HG02840 (cell line): ENCODE results near the gene NKPD1.
"Not testable (repeated sequence)": the region's sequence is repeated elsewhere in the genome, so short reads cannot be mapped to it uniquely, and the experiment has no call there.

Source experiments
- ATAC-seq: cut with Tn5 transposase; IDR thresholded peaks from one replicate; pipeline ENCODE4 v1.9.1; 2021; ENCODE audit warnings: mild to moderate bottlenecking, moderate library complexity, moderate number of reproducible peaks; ENCODE audit not compliant: unreplicated experiment, low FRiP score

The NKPD1 gene

DNA sequence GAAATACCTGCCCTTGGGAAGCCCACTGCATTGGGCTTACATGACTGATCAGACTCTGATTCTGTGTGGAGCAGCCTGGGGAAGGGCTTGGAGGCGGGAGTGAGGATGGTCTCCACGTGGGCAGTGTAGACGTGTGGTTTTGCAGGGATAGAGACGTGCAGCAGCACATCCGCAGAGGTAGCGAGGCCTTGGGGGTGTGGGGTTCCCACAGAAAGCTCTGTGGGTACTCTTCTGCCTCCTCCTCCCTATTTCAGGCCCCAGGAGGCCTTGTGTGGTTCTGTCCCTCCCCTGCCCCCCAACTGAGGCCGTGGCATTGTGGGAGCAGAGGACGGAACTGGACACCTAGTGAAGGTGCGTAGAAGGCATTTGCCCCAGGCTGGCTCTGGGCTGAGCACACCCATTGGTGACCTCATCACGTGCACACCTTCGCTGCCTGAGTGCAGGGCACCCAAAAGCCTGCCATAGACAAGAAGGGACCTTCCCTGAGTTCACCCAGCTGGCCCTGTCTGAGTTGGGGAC lies 38.9 kb downstream of the NKPD1 start:
- ATAC-seq: no peak

- no peak for ATAC-seq
Observed at GRCh38 chr19:45119582-45119981, 41.2 kb downstream of the NKPD1 start.

GRCh38 chr19:45118591-45119355 lies 42.0 kb downstream of the NKPD1 start:
- not testable (repeated sequence) for ATAC-seq

DNA sequence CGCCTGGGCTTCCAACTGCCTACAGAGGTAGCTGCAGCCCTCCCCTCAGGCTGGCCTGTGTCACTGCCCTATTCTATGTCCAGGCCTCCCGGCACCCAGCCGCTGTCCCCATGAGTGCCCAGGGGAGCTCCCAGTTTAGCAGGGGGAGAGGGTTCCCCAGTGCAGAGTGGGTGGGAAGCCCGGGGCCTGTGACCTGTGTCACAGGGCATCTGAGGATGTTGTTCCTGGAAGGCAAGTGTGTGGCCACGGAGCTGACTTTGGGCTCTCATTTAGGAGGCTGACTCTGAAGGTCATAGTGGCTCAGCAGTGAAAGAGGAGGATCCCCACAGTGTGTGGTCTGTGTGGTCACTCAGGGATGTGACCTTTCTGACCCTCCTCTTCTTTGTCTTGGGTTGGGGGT lies 42.7 kb downstream of the NKPD1 start:
- no peak for ATAC-seq

GRCh38 chr19:45117671-45118070 lies 43.1 kb downstream of the NKPD1 start:
- no peak for ATAC-seq

DNA sequence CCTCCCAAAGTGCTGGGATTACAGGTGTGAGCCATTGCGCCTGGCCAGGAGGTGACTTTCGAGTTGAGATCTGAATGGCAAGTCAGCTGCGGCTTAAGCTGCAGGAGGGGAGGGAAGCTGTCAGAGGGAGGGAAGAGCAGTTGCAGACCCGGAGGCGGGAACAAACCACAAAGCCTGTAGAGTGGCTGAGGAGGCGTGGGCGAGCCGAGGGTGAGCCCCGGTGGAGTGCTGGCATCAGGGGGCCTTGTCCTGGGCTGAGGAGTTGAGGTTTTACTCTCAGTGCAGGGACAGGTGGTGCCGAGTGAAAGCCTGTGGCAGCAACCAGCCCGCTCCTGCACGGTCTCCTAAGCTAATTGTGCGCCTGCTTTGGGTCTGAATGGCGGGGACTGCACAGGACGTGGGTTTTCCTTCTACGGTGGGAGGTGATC lies 43.6 kb downstream of the NKPD1 start:
- ATAC-seq: no peak

- no peak for ATAC-seq
Observed at GRCh38 chr19:45115809-45116615, 44.8 kb downstream of the NKPD1 start.

- no peak for ATAC-seq
Observed at GRCh38 chr19:45114116-45114515, 46.7 kb downstream of the NKPD1 start.

DNA sequence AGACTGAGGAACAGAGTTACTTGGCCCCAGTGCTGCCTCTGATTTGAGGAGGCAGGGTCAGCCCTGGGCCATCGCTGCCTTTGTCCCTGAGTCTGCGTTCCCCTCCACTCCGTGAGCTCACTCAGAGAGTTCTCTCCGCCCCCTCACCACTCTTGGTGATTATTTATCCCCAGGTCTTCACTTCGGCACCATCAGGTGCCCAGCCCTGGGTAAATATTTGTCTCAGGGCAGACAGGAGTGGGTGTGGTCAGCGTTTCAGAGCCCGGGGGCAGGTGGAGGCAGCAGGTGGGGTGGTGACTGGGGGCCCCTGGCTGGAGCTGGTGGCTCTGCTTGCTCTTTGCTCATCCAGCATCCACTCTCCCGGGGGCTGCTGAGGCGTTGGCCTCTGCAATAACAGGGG lies 47.2 kb downstream of the NKPD1 start:
- no peak for ATAC-seq

DNA sequence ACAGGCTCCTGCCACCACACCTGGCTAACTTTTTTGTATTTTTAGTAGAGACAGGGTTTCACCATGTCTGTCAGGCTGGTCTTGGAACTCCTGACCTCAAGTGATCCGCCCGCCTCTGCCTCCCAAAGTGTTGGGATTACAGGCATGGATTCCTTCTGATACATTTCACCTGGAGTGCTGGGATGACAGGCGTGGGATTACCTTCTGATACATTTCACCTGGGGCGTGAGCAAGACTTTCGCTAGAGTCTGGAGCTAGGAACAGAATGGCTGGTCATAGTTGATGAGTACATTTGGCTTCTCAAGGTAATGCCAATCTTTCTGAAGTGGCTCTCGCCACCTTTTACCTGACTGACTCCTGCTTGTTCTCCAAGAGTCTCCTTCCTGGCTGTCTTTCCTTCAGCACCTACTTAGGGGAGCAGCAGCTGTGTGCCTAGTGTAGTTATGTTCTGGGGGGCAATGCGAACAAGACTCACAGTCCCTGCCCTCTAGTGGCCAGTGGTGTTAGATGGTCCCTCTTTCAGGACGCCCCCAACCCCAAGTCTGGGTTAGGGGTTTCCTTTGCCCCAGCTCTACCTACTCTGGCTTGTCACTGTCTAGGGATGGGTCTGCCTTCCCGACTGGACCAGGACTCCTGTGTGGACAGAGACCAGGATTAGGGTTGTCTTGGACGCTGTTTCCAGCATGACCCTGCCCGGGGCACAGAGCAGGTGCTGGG lies 48.5 kb downstream of the NKPD1 start:
- no peak for ATAC-seq
